DOHH2 (cell line): Measurements from ENCODE around the gene HAT1.
"Not testable (repeated sequence)": the region's sequence is repeated elsewhere in the genome, so short reads cannot be mapped to it uniquely, and the experiment has no call there.

ENCODE experiments used
- H3F3A ChIP-seq: fragments of 200-600 bp; sonication (generic), shearing (Covaris generic); 2 replicates; pipeline ENCODE4 v1.6.0; 2016; ENCODE audit warnings: antibody characterized with exemption, mild to moderate bottlenecking; ENCODE audit not compliant: control insufficient read depth, insufficient read depth
- H3K27ac ChIP-seq: fragments of 200-600 bp; sonication (generic); 2 replicates; pipeline ENCODE4 v1.5.1; 2014; ENCODE audit warnings: low read depth, mild to moderate bottlenecking, low read length, moderate library complexity
- H3K27me3 ChIP-seq: fragments of 200-600 bp; sonication (generic); 2 replicates; pipeline ENCODE4 v1.6.1; 2014; ENCODE audit warnings: mild to moderate bottlenecking, low read length, mixed read lengths; ENCODE audit not compliant: control insufficient read depth
- H3K36me3 ChIP-seq: fragments of 200-600 bp; sonication (generic); 2 replicates; pipeline ENCODE4 v1.6.1; 2014; ENCODE audit warnings: mild to moderate bottlenecking, low read length, moderate library complexity, mixed read lengths; ENCODE audit not compliant: control insufficient read depth
- H3K4me1 ChIP-seq: fragments of 200-600 bp; sonication (generic); 2 replicates; pipeline ENCODE4 v1.6.1; 2014; ENCODE audit warnings: mild to moderate bottlenecking, low read length, mixed read lengths; ENCODE audit not compliant: control insufficient read depth
- H3K4me2 ChIP-seq: fragments of 200-600 bp; sonication (generic); 2 replicates; pipeline ENCODE4 v1.6.0; 2014; ENCODE audit warnings: mild to moderate bottlenecking, low read length, moderate library complexity
- H3K4me3 ChIP-seq: fragments of 200-600 bp; sonication (generic); 2 replicates; pipeline ENCODE4 v1.5.1; 2014; ENCODE audit warnings: mild to moderate bottlenecking, low read length, mixed read lengths
- H3K79me2 ChIP-seq: fragments of 200-600 bp; sonication (generic); 2 replicates; pipeline ENCODE4 v1.6.1; 2014; ENCODE audit warnings: mild to moderate bottlenecking, low read length, mixed read lengths; ENCODE audit not compliant: control insufficient read depth
- H3K9me2 ChIP-seq: fragments of 200-600 bp; sonication (generic); replicated peaks from 2 replicates; pipeline ENCODE4 v1.6.1; 2014; ENCODE audit warnings: mild to moderate bottlenecking, low read length, mixed read lengths; ENCODE audit not compliant: control insufficient read depth
- H3K9me3 ChIP-seq: fragments of 200-600 bp; sonication (generic); 2 replicates; pipeline ENCODE4 v1.6.1; 2014; ENCODE audit warnings: antibody characterized with exemption, low read length, mixed read lengths; ENCODE audit not compliant: control insufficient read depth, insufficient read depth
- H4K20me1 ChIP-seq: fragments of 200-600 bp; sonication (generic); 2 replicates; pipeline ENCODE4 v1.6.0; 2014; ENCODE audit warnings: low read depth, mild to moderate bottlenecking, antibody characterized with exemption, low read length, moderate library complexity; ENCODE audit not compliant: control insufficient read depth, insufficient read depth
- CTCF ChIP-seq: fragments of 200-600 bp; sonication (generic); IDR thresholded peaks from one replicate; pipeline ENCODE4 v1.5.1; 2014; ENCODE audit warnings: antibody characterized with exemption, mild to moderate bottlenecking, low read depth, low read length; ENCODE audit not compliant: poor library complexity, severe bottlenecking
- EZH2phosphoT487 ChIP-seq: fragments of 200-600 bp; sonication (generic); IDR thresholded peaks from 2 replicates; pipeline ENCODE4 v1.6.1; 2017; ENCODE audit warnings: borderline replicate concordance, mild to moderate bottlenecking, antibody characterized with exemption, low read length, moderate library complexity, mixed read lengths

The HAT1 gene

GRCh38 chr2:171996021-171996420 is 73.8 kb downstream of the HAT1 start:
- Histone ChIP-seq H3K36me3 (no peaks in the 10 kb centered on the region), H3K27ac (no peak overlapping the region), H3K4me2 (no peak overlapping the region), H3K9me2 (no peaks in the 10 kb centered on the region), H4K20me1 (no peaks in the 10 kb centered on the region), H3K79me2 (peaks cover 12% of the 10 kb centered on the region), H3K27me3 (no peaks in the 10 kb centered on the region), H3K4me3 (no peak overlapping the region), H3K4me1 (peaks cover 21% of the 10 kb centered on the region), H3K9me3 (no peaks in the 10 kb centered on the region), H3F3A (no peaks in the 10 kb centered on the region)
- no peak for TF ChIP-seq EZH2phosphoT487
- TF ChIP-seq CTCF: no peak

DNA sequence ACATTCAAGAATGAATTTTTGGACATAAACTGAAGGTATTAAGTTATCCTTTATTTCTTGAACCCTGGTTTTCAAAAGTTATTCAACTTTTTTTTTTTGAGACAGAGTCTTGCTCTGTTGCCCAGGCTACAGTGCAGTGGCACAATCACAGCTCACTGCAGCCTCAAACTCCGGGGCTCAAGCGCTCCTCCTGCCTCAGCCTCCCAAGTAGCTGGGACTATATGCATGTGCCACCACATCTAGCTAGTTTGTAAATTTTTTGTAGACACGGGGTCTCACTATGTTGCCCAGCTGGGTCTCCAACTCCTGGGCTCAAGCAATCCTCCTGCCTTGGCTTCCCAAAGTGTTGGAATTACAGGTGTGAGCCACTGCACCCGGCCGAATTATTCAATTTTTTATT is 74.8 kb downstream of the HAT1 start:
- H4K20me1 ChIP-seq, H3F3A ChIP-seq, H3K9me2 ChIP-seq, H3K27ac ChIP-seq, H3K36me3 ChIP-seq, H3K4me2 ChIP-seq, H3K27me3 ChIP-seq, H3K9me3 ChIP-seq, H3K4me3 ChIP-seq: not testable (repeated sequence)
- Histone ChIP-seq H3K79me2 (peaks cover 13% of the 10 kb centered on the region), H3K4me1 (peaks cover 22% of the 10 kb centered on the region)

- TF ChIP-seq CTCF (no peak), EZH2phosphoT487 (no peak)
- Histone ChIP-seq H3K4me1 (peaks cover 22% of the 10 kb centered on the region), H3K4me3 (peak overlapping the region; percentile 83), H3K27me3 (no peaks in the 10 kb centered on the region), H3K9me2 (no peaks in the 10 kb centered on the region), H3F3A (0 out of 2 replicates have a peak, but pooled peaks cover 3% of the 10 kb centered on the region), H3K27ac (no peak overlapping the region), H3K36me3 (no peaks in the 10 kb centered on the region), H3K4me2 (peak overlapping the region; percentile 99), H3K9me3 (no peaks in the 10 kb centered on the region), H4K20me1 (no peaks in the 10 kb centered on the region), H3K79me2 (peaks cover 13% of the 10 kb centered on the region)
Measured at GRCh38 chr2:171999161-171999560, 76.9 kb downstream of the HAT1 start.

GRCh38 chr2:171999604-172000469 is 77.6 kb downstream of the HAT1 start, which contains the start of gene METAP1D:
TSS of gene METAP1D (plus strand) at chr2:171999953. CDS start at chr2:171999970, 17 bp downstream.
- Histone ChIP-seq H3K9me2 (no peaks in the 10 kb centered on the region), H3K4me1 (peaks cover 22% of the 10 kb centered on the region), H3K79me2 (peaks cover 13% of the 10 kb centered on the region), H3K36me3 (no peaks in the 10 kb centered on the region), H3K9me3 (no peaks in the 10 kb centered on the region), H3K4me2 (peak within 1 kb of the TSS; percentile 99), H3K4me3 (peak within 1 kb of the TSS; percentile 83), H3K27me3 (no peaks in the 10 kb centered on the region), H3K27ac (peak within 1 kb of the TSS; percentile 29), H4K20me1 (no peaks in the 10 kb centered on the region), H3F3A (0 out of 2 replicates have a peak, but pooled peaks cover 3% of the 10 kb centered on the region)
- TF ChIP-seq CTCF (no peak), EZH2phosphoT487 (no peak)
